OCI-LY3 (cell line): ENCODE measurements around the gene ATP5F1C.

ENCODE experiments used
- EZH2phosphoT487 ChIP-seq: fragments of 200-600 bp; shearing (Covaris generic); IDR thresholded peaks from 2 replicates; pipeline ENCODE4 v1.6.1; 2018; ENCODE audit warnings: antibody characterized with exemption, mixed run types, low read depth
- TF ChIP-seq, protein P1 (sequence below): fragments of 200-600, 300-600 bp; sonication (generic); IDR thresholded peaks from 2 replicates; pipeline ENCODE4 v1.5.1; 2014; ENCODE audit warnings: antibody characterized with exemption, low read length, low read depth

DNA sequence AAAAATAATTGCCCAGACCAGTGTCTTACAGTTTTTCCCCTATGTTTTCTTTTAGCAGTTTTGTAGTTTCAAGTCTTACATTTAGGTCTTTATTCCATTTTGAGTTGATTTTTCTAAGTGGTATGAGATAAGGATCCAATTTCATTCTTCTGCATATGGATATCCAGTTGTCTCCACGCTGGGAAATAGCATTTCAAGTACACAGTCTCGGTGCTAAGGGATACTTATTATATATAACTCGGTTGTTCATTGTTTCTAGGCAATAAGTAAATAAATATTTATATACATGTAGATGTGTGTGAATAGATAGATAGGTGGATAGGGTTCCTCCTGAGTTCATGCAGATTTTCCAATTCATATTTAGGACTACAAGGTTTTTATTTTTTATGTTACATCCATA, 46.3 kb downstream of the ATP5F1C start:
- TF ChIP-seq, protein P1, sequence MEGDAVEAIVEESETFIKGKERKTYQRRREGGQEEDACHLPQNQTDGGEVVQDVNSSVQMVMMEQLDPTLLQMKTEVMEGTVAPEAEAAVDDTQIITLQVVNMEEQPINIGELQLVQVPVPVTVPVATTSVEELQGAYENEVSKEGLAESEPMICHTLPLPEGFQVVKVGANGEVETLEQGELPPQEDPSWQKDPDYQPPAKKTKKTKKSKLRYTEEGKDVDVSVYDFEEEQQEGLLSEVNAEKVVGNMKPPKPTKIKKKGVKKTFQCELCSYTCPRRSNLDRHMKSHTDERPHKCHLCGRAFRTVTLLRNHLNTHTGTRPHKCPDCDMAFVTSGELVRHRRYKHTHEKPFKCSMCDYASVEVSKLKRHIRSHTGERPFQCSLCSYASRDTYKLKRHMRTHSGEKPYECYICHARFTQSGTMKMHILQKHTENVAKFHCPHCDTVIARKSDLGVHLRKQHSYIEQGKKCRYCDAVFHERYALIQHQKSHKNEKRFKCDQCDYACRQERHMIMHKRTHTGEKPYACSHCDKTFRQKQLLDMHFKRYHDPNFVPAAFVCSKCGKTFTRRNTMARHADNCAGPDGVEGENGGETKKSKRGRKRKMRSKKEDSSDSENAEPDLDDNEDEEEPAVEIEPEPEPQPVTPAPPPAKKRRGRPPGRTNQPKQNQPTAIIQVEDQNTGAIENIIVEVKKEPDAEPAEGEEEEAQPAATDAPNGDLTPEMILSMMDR = no peak
- TF ChIP-seq EZH2phosphoT487 = no peak
